GM18858 (cell line): ENCODE measurements around the gene CHCHD5.

Experiments used
- ATAC-seq: cut with Tn5 transposase; IDR thresholded peaks from one replicate; pipeline ENCODE4 v1.9.1; 2021; ENCODE audit not compliant: unreplicated experiment

CHCHD5 gene

DNA sequence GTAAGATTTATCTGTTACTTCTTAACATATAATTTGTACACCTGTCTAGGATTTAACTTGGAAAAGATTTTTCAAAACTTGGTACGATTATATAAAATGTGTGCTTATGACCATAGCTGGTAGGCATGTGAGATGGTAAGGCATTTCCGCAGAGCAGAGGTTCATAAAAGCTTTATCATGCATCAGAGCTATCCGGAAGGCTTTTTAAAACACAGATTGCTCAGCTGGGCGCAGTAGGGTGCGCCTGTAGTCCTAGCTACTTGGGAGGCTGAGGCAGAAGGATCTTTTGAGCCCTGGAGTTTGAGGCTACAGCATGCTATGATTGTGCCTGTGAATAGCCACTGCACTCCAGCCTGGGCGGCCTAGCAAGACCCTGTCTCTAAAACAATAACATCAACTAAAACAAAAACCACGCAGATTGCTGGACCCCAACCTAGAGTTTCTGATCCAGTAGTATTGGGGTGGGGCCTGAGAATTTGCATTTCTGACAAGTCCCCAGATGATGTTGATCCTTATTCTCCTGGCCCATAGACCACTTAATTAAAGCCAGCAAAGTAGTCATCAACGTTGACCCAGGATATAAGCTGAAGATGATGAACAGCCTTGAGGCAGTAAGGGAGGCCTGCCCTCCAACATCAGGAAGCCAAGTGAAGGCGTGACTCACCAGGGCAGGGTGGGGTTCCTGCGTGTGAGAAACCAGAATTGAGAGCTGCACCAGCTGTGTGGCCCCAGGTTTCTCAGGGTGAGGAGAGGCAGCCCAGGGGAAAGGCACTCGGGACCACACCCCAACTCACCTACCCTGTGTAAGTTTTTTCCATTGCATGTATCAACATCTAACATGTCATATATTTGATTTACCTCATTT is 39.7 kb downstream of the CHCHD5 start:
- no peak for ATAC-seq

DNA sequence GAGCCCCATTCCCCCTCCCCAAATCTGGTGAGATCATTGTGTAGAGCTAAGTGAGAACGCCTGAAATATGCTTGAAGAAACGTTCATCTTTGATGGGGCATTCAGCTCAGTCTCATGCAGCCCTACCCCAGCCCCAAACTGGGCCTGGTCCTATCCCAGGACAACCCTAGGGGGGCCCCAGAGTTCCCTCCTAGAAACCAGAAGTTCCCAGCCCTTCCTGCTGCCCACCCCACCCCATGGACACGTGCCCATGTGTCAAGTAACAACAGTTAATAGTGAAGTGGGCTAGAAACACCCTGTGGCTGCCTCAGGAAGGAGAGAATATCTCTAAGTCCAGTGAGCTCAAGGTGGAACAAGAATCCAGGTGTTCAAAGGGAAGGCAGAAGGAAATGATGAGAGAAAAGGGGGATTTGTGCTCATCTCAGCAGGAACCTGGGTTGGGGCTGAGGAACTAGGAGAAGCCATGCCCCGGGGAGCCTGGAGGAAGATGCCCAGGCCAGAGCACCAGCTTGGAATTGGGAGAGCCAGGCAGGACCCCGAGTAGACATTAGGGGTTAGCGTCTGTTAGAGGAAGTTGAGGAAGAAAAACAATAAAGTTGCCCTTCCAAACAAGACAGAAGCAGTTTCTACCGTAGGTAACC is 41.2 kb downstream of the CHCHD5 start:
- no peak for ATAC-seq

DNA sequence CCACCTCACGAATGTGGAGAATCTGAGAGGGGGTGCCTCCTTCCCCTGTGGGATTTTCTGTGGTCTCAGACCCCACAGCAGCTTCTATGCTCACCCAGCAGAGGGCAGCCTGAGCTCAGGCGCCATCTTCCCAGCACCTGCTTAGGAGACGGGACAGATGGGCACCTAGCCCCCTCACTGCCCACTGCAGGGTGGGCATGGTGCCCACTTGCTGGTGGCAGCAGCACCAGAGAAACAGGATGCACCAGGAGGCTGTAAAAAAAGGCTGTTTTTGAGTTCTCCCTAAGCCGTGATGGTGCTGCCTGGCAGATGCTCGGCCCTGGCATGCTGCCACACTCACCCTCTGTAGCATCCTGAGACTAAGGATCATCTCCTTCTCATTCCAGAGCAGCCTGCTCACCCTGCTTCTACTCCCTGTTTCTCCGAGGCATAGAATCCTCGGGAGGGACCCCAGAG is 42.2 kb downstream of the CHCHD5 start:
- no peak for ATAC-seq

DNA sequence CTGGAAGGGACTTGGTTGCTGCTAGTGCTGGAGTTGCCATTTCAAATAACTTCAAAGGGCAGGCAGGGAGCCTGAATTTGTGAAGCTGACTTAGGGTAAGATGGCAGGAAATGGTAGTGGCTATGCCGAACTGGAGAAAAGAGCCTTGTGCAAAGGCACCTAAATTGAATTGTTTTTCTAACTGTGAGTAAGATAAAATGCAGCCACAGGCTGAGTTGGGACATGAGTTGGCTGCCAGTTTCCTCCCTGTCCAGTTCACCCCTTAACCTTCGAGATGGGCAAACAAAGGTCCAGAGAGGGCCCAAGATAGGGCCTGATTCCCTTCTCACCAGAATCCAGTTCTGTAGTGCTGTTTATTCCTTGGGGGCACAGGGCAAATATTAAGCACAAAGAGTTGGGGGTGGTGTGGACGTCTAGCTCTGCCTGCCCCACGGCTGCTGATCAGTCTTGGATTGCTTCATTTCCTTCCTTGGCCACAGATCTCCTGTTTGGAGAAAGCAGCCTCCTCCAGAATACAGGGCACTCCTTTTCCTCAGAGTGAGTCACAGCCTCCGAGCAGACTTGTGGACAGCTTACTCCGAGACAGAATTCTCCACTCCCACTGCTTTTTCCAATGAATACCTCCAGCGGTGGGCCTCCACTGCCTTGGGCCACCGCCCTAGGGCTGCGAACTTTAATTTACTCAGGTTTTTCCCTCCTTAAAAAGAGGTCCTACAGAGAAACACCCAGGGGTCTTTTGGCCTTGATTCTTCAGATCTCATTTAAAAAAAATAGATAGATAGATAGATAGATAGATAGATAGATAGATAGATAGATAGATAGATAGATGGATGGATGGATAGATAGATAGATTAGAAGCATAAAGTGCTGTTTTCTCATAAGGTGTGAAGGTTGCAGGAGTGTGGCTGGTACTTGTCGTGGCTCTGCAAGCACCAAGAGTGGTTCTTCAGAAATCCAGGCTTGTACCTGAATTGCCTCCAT is 42.9 kb downstream of the CHCHD5 start:
- no peak for ATAC-seq

DNA sequence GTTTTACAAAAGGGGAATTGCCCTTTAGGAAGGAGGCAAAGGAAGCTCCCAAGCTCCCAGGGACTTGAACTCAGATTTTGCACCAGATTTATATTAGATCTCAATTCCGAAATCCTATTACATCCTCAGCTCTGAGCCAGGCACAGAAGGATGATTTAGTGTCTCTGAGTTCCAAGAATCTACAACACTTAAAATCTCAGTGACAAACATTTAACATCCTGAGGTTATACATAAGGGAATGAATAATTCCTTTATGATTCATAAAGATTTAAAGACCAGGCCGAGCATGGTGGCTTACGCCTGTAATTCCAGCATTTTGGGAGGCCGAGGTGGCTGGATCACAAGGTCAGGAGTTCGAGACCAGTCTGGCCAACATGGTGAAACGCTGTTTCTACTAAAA is 44.8 kb downstream of the CHCHD5 start:
- no peak for ATAC-seq

DNA sequence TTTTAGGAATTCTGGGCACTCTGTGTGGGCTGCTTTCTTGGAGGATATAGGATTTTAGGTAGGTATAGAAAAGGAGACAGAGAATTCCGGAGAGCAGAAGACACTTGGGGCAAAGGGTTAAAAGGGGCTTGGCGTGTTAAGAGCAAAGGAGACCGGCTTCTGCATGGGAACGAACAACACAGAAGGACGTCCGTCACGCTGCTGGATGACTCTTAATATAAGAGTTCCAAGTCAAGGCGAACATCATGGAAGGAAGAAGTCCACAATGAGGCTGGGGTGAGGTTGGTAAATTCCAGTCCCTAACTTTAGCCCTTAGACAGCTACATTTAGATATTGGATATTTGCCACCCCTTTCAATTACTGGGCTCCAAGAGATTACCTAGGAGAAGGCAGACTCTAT is 45.4 kb downstream of the CHCHD5 start:
- ATAC-seq = no peak

DNA sequence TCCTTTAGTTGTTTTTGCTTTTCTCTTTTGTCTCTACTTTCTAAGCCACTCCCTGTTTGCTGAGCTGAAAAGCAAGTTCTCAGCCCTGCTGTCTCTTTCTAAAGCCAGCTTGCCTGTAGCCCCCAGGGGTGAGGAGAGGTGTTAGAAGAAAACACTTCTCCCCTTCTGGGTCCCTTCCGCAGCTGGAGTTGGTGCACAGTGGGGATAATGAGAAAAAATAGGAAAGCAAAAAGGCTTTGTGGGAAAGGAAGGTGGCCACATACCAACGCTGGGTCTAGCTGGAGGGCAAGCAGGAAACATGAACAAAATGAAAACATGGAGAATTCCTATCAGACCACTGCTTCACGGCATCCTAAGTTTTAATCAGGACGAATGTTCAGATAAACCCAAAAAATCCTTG is 45.9 kb downstream of the CHCHD5 start:
- ATAC-seq = no peak

DNA sequence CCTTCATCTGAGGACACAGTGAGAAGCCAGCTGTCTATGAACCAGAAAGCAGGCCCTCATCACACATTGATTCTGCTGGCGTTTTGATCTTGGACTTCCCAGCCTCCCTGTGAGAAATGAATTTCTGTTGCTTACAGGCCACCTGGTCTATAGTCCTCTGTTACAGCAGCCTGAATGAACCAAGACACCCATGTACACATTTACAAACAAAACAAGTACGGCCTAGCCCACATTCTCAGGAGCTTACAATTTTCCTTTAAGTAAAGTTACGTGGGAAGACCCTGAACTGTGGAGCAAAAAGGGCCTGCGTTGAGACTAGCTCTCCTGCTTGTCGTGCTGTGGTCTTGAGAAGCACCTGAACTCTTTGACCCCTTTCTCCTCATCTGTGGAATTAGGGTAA is 49.3 kb downstream of the CHCHD5 start:
- ATAC-seq = no peak

DNA sequence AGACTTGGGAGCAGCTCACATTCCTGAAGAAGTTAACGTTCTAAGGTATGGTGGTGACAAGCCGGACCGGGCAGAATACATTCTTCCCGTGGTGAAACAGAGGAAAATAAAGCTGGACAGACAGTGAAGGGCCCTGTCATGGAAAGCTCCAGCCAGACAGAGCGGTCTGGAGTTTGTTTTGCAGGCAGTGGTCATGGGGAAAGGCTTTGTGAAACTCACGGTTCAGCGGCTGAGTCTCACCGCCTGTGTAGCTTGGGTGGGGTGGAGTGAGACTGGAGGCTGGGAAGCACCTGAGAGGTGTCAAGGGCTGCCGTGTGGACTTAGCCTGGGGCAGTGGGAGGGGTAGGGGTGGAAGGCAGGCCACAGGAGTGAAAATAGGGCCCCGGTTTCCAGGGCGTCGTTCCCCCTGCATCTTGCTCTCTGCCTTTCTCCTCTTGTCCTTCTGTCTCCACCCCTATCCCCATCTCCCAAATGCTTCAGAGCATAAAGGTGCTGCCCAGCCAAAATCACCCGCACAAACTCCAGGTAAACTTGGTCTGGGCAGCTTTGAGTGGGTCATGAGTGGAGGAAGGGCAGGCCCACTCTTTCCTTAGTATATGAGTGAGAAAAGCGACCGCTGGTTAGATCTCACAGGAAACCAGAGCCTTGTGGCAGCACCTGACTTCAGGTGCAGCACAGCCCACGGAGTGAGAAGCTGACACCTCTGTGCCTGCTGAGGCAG is 49.9 kb downstream of the CHCHD5 start:
- no peak for ATAC-seq

DNA sequence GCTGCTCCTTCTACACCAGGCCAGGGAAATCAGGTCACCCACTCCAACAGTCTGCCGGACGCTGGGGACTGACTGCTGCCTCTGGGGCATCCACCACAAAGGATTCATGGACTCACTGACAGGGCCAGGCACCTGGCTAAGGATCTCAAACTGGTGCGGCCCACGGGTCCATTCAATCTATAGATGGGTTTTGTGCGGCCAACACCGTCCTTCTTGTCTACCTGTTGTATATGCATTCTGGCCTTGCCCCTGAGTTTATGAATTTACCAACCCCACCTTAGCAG is 50.4 kb downstream of the CHCHD5 start:
- ATAC-seq = no peak

DNA sequence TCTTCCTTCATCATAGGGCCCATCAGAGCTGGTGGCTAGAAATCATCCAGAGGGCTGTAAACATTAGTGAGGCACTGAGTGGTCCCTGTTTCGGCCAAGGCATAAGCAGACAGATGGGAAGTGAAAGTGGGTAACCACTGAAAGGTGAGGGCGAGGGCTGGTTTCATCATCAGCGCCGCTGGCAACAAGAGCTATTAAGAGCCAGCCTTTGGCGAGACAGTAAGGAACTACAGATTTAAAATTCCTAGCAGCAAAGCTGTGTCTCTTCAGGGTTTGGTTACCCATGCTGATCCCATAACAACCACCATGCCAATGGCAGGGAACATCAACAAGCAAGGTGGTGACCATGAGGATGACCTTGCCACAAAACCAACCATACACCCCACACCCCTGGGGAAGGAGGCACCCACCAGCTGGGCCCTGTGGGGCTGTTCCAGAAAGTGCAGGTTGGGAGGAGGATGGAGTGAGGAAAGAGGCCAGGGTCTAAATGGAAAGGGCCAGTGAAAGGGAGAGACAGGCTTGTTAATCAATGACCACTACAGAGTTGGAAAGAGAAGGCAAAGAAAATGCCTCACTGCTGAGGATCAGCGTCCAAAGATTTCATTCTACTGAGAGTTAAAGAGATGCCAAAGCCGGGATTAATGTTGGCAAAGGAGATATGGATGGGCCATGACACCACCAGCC is 52.3 kb downstream of the CHCHD5 start:
- ATAC-seq = peak; percentile 86

DNA sequence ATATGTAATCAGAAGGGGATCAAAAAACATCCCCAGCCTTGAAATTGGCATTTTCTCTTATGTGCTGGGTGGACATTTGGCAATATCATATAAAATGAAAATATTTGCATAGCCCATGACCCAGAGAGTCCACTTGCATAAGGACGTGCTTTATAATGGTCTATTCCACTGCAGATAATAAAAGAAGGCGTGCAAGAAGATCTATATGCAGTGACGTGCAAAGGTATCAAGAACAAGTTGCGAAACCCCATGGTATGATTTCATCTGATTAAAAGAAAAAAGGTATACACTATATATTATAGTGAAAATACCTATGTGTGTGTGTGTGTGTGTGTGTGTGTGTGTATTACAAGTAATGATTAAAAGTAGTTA is 52.9 kb downstream of the CHCHD5 start:
- ATAC-seq = no peak
